GM18951 (cell line): ENCODE results near the gene CCND1.

Source experiments
- POLR2A ChIP-seq: IDR thresholded peaks from 4 replicates; pipeline ENCODE4 v1.6.1; 2011; ENCODE audit warnings: mild to moderate bottlenecking; ENCODE audit not compliant: insufficient read length, insufficient read depth; ENCODE audit errors: extremely low read depth
- in situ Hi-C: fragments of 300-500 bp; cut with MboI; formaldehyde crosslinking; loops from one replicate; pipeline ENCODE4 v1.12.0; 2022; ENCODE audit warnings: low sequenced_read_pairs, mixed read lengths, inconsistent platforms; ENCODE audit not compliant: unreplicated experiment

Gene CCND1

DNA sequence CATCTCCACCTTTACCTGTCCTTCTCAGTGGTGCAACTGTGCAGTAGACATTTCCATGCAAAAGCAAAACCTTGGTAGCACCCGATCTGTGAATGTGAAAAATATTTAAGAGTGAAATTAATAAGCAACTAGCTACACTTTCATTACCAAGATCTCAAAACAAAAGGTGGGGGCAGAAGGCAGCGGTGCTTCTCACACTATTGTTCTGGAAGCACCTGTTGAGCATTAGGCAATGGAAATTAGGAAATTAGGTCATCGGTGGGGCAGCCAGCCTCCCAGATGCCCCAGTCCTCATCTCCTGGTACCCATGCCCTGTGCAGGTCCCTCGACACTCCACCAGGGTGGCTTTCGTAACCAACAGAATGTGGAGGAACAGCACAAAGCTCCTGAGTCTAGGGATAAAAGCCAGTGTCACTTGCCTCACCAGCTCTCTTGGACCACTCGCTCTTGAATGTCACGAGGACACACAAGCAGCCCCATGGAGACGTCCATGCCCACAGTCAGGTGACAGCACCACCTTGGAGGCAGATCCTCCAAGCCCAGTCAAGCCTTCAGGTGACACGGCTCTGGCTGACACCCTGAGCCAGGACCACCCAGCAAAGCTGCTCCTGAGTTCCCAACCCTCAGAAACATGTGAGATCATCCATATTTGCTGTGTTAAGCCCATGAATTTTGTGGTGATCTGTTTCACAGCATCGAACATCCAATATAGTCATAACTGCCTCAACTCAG is 30.9 kb downstream of the CCND1 start:
- no peak for TF ChIP-seq POLR2A

DNA sequence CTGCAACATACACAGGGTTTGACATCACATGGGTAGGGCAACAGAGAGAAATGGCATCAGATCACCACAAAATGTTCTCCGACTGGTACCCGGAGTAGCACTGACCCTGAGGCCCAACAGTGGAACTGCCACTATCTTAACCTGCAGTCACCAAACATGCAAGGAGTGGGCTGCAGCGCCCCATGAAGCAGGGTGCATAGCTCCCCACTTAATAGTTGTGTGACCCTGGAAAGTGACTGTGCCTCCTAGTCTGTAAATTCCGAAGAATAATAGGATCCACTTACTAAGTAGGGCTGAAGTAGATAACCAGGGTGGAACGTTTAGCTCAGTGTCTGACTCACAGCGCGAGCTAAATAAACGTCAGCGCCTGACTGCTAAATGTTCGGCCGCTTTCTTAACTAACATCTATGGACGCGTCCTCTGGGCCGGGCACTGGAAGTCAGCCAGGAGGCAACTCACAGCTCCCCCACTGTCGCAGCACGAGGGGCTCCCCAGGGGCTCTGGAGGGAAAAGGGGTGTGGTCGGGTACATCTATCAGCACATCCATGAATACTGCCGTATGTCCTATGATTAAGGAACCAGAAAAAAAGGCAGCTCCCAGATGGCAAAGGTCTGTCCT is 33.4 kb downstream of the CCND1 start:
- in situ Hi-C loops: no loop called here

More for the DNA sequence above, 30.9 kb downstream of the CCND1 start:
- in situ Hi-C loops: no loop called here

DNA sequence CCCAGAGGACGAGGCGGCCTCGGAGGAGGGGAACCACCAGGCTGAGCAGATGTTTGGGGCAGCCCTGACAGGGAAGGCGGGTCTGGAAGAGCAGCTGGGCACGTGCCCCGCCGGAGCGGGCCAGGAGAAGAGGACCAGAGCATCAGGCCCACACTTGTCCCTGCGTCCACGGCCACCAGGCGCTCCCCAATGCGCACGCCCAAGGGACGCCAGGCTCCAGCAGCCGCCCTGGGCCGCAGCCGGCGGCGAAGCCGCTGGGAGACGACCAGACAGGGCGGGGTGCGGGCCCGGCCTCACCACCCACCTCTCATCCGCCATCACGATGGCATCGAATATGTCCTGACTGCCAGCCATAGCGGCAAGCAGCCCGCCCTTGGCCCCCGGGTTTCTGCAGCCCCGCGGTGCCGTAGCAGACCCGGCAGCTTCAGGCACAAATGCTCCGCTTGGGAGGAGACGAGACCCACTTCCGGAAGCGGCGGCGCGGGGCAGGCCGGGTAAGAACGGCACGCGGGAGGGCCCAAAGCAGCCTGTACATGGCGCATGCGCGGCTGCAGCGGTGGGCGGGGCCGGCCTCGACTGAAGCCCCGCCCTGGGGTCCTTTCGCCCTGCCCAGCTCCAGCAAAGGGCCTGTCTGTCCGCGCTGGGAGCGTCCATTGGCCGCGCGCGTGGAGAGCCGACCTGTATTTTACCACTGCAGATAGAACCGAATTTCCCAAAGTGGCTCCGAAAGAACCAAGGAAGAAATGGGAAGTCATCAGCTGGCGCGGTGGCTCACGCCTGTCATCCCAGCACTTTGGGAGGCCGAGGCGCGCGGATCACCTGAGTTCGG is 34.1 kb downstream of the CCND1 start, which contains the start of gene LTO1:
LTO1 (minus strand) TSS at position 468 of the 829 bp plus-strand sequence; CDS start at position 354, 114 bp downstream.
- in situ Hi-C loops: loop anchor here (25.0 kb wide), 1 partner anchor 512 kb away; no protein-coding TSS in a partner anchor
- TF ChIP-seq POLR2A: peak; percentile 90

More for the DNA sequence above, 33.4 kb downstream of the CCND1 start:
- TF ChIP-seq POLR2A: no peak

DNA sequence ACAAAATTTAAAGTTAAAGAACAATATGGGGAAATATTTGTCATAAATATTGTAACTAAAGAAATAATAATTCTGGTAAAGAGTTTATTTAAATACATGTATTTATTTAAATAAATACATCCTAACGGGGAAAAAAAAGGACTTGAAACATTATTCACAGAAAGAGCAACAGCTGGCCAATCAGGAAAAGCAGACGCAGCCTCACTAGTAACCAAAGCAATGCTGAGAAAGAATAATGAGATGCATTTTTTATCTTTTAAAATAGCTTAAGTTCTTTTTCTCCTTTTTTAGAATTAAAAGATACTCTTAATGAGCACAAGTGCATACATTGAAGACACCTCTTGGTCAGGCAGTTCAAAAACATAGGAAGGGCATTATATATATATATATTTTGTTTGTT is 36.8 kb downstream of the CCND1 start:
- no peak for TF ChIP-seq POLR2A
- in situ Hi-C loops: loop anchor here (25.0 kb wide), 1 partner anchor 510 kb away; no protein-coding TSS in a partner anchor

DNA sequence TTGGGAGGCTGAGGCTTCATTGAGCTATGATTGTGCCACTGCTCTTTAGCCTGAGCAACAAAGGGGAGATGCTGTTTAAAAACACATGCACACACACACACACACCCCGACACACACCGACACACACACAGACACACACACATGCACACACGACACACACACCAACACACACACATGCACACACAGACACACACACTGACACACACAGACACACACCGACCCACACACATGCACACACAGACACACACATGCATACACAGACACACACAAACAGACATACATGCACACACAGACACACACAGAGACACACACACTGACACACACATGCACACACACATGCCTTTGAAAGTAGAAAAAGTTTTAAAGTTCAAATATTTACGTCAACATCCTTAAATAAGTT is 39.7 kb downstream of the CCND1 start:
- in situ Hi-C loops: loop anchor here (25.0 kb wide), 1 partner anchor 507 kb away; no protein-coding TSS in a partner anchor
- no peak for TF ChIP-seq POLR2A

DNA sequence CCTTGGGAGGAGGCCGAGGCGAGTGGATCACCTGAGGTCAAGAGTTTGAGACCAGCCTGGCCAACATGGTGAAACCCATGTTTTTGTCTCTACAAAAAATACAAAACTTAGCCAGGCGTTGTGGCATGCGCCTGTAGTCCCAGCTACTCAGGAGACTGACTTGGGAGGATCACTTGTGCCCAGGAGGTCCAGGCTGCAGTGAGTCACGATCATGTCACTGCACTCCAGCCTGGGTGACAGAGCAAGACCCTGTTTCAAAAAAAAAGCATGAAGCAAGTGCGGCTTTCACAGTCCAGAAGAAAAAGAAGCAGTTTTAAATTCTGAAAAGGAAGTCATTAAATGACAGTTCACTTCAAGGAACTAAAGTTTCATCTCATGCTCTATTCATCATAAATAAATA is 41.3 kb downstream of the CCND1 start:
- no peak for TF ChIP-seq POLR2A
- in situ Hi-C loops: loop anchor here (25.0 kb wide), 1 partner anchor 505 kb away; no protein-coding TSS in a partner anchor

DNA sequence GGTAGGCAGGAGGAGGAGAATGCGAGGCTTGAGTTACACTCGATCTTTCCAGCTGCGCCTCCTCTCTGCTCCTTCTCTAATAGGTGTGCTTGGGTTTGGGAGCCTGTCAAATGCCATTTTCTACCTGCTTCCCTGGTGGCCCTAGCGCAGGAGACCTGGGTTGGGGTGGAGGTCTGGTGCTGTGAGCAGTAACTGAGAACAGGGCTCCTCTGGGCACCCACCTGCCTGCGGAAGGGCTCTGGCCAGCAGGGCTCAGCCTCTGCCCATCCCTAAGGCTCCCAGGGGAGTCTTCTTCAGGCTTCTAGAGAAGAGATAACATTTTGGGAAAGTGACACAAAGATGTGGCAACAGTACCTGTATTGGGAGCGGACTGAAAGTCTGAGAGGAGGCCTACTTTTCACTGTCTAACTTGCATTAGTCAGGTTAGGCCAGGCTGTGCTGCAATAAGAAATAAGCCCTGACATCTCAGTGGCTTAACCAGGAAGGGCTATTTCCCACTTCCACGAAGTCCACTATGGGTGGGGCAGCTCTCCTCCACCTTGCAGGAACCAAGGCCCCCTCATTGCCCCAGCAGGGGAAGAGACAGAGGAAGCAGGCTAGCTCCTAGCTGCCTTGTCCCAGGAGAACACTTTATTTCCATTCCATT is 41.8 kb downstream of the CCND1 start:
- TF ChIP-seq POLR2A: no peak
- in situ Hi-C loops: loop anchor here (25.0 kb wide), 1 partner anchor 504 kb away; no protein-coding TSS in a partner anchor

DNA sequence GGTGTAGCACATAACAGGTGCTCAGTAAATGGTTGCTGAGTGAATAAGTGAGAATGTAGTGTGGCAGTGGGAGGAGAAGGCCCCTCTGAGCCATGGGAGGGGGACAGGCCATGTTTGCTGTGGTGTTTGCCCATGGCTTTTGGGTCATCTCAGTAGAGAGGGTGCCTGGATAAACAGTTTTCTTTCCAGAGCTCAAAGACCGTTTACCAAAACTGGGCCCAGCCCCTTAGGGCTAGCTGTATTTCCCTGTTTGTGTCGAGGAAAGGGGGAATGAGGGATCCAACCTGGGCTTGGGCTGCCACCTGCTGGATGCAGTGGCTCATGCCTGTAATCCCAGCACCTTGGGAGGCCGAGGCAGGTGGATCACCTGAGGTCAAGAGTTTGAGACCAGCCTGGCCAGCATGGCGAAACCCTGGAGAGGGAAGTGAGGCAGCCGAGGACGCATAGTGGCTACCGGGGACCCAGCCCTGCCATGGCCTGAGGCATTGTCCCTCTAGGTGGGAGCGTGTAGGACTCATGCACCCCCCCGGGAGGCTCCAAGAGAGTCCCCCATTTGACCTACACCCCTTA is 42.9 kb downstream of the CCND1 start:
- no peak for TF ChIP-seq POLR2A
- in situ Hi-C loops: loop anchor here (25.0 kb wide), 1 partner anchor 503 kb away; no protein-coding TSS in a partner anchor

DNA sequence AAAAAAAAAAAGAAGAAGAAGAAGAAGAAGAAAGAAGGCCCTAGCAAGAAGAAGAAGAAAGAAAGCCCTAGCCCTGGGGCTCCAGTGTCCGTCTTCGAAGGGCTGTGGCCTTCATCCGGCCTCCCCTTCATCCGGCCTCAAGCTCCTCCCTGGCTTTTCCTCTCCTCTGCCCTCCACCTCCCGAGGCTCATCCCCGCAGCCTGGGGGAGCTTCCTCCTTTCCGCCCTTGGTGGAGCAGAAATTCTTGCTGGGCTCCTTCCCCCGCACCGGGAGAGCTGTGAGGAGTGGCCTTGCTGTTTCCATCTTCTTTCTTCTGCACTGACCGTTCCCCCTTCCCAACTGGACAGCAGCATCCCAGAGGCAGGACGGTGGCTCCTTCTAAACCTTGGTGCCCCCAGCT is 43.7 kb downstream of the CCND1 start:
- in situ Hi-C loops: loop anchor here (25.0 kb wide), 1 partner anchor 503 kb away; no protein-coding TSS in a partner anchor
- TF ChIP-seq POLR2A: no peak

DNA sequence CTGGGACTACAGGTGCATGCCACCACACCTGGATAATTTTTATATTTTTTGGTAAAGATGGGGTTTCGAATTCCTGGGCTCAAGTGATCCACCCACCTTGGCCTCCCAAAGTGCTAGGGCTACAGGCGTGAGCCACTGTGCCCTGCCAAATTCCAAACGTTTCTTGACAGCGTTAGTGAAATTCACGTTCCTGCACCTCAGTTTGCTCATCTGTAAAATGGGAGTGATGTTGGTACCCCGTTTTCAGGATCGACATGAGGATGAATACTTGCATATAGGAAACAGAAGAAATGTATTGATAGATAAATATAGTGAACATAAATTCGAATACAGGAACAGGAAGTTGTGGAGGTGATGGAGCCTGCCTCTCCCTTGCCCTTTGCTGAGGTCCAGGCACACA is 44.4 kb downstream of the CCND1 start:
- in situ Hi-C loops: loop anchor here (25.0 kb wide), 1 partner anchor 502 kb away; no protein-coding TSS in a partner anchor
- no peak for TF ChIP-seq POLR2A

DNA sequence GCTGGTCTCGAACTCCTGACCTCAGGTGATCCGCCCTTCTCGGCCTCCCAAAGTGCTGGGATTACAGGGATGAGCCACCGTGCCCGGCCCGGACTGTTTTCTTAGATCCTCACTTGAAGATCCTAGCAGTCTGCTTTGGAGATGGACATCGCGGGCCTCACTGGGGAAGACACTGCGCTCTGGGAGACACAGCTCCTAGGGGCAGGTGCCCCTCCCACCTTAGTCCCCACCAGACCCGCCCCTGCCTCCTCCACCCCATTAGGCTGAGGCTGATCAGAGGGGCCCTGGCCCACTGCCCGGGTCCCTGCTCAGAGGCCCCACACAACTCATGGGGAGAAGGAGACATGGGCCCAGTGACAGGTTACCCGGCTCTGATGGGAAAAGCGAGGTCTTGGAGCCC is 45.5 kb downstream of the CCND1 start:
- no peak for TF ChIP-seq POLR2A
- in situ Hi-C loops: loop anchor here (25.0 kb wide), 1 partner anchor 501 kb away; no protein-coding TSS in a partner anchor

DNA sequence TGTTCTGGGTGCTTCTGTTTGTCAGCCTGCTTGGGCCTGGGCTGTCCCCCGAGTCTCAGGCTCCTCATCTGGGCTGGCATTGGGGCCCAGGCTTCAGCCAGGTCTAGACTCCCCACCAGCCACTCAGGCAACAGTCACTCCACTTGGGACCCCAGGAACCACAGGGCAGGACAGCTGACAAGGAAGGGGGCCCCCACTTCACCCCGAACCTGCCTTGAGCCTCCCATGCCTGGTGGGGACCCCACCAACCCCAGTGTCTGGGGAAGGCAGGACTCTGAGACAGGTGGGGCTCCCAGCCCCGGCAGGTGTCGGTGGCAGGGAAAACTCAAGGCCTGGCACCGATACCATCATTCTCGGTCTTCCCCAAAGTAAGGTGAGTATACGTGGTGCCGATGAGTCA is 45.9 kb downstream of the CCND1 start:
- in situ Hi-C loops: loop anchor here (25.0 kb wide), 1 partner anchor 500 kb away; no protein-coding TSS in a partner anchor
- no peak for TF ChIP-seq POLR2A

DNA sequence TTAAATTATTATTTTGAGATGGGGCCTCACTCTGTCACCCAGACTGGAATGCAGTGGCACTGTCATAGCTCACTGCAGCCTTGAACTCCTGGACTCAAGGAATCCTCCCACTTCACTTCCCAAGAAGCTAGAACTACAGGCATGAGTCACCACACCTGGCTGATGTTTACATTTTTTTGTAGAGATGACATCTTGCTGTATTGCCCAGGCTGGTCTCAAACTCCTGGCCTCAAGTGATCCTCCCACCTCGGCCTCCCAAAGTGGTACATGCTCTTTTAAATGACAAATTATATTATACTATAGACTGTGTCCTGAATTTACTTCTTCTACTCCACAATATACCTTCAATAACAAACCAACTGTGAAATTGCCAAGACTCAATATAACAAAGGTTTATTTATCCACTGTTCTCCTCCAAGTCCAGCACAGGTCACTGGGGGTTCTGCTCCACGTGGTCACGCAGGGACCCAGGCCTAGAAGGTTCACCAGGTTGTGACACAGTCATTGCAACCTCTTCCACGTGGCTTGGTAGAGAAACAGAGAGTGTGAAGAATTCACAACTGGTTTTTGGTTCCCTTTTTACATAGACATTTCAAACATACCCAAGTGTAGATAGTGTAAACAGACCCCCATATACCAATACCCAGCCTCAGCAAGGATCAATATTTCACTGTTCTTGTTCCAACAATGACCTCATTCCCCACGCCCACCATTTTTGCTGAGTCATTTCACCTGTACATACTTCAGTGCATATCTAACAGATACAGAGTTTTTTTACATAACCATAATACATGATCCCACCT is 47.2 kb downstream of the CCND1 start:
- in situ Hi-C loops: loop anchor here (25.0 kb wide), 1 partner anchor 499 kb away; no protein-coding TSS in a partner anchor
